Psoas muscle (tissue), 8 donors: ENCODE data around the gene ZNF341. TPM values are rescaled to one million over a fixed set of nuclear protein-coding genes. Genes with fewer than 3 reads are reported as not detected.
A peak's percentile ranks its signal among the peaks of the same experiment; 100 is the strongest.

Experiments used
- ATAC-seq, 4 donors: fragments of 200-7000 bp; cut with Tn5 transposase; one replicate each; pipeline ENCODE4 v1.9.1; 2020; ENCODE audit warnings: moderate library complexity in 3 of 4, mild to moderate bottlenecking in 2 of 4
- DNase-seq, 2 donors: peaks; one replicate each; pipeline ENCODE4 v3.0.0-alpha.2; 2020
- H3K27ac ChIP-seq: fragments of 200-600 bp; one replicate; pipeline ENCODE4 v1.8.0; 2022
- H3K27me3 ChIP-seq, 3 donors: fragments of 200-600 bp in 1 of 3; one replicate each; pipeline versions ENCODE4 v1.6.1 to v1.8.0; 2013 to 2022; ENCODE audit warnings: low read length in 2 of 3, mild to moderate bottlenecking in 2 of 3, moderate library complexity in 1 of 3; ENCODE audit not compliant: insufficient read depth in 3 of 3
- H3K36me3 ChIP-seq, 2 donors: fragments of 200-600 bp in 1 of 2; one replicate each; pipeline versions ENCODE4 v1.6.1 to v1.8.0; 2013 to 2022; ENCODE audit warnings: low read depth in 1 of 2, mild to moderate bottlenecking in 1 of 2, moderate library complexity in 1 of 2; ENCODE audit not compliant: insufficient read depth in 1 of 2
- H3K4me1 ChIP-seq: fragments of 200-600 bp; one replicate; pipeline ENCODE4 v1.8.0; 2022
- H3K4me3 ChIP-seq: fragments of 200-600 bp; one replicate; pipeline ENCODE4 v1.8.0; 2022; ENCODE audit warnings: mild to moderate bottlenecking
- H3K9me3 ChIP-seq: fragments of 200-600 bp; one replicate; pipeline ENCODE4 v1.8.0; 2022
- WGBS, 3 donors: extraction: QIAGEN DNeasy Blood & Tissue Kit; methylation state at CpG; one replicate each; pipeline versions ENCODE4 v1.1.6 to v1.1.7; 2013; 5-methylcytosine and 5-hydroxymethylcytosine counted together
- intact Hi-C, 2 donors: fragments of 100-400 bp; cut with DNase I; formaldehyde crosslinking; loops; one replicate each; pipeline versions ENCODE4 v1.11.0 to v1.14.2; 2022
- polyA plus RNA-seq, 3 donors: library from polyadenylated mRNA; stranded (reverse); fragments of 200-250 nt; gene quantifications; one replicate each; pipeline ENCODE4 v1.2.3, GENCODE V29; 2013
- total RNA-seq, 4 donors: library from RNA; stranded (reverse); fragmentation: NEBNext Ultra II Directional in 2 of 4; extraction: Animal tissue kit (Norgen Biotek cat#: 25700) in 2 of 4; gene quantifications; one replicate each; pipeline versions ENCODE4 v1.2.1 to v1.2.4, GENCODE V29; 2021 to 2023
- TF ChIP-seq, protein P1 (sequence below): fragments of 200-600 bp; IDR thresholded peaks from one replicate; pipeline ENCODE4 v1.8.0; 2022; ENCODE audit warnings: antibody characterized with exemption
- donor health status: healthy with polysubstance abuse.
- donor health status: DM: no; HTN: no; CAD: no; lungs with moderate emphysema.
- donor health status: Bipolar disorder and iron deficiency.
- donor health status: healthy.
- donor health status: DM: yes; HTN: yes; CAD: no.
- donor health status: DM: no; HTN: no; CAD: no.
- donor health status: DM: no; HTN: no; CAD: no.
- donor health status: DM: yes; HTN: yes; CAD: no.

Gene ZNF341
- total and polyA plus RNA-seq, 7 donors, result 1.3 to 3.0 (median 1.5) TPM

DNA sequence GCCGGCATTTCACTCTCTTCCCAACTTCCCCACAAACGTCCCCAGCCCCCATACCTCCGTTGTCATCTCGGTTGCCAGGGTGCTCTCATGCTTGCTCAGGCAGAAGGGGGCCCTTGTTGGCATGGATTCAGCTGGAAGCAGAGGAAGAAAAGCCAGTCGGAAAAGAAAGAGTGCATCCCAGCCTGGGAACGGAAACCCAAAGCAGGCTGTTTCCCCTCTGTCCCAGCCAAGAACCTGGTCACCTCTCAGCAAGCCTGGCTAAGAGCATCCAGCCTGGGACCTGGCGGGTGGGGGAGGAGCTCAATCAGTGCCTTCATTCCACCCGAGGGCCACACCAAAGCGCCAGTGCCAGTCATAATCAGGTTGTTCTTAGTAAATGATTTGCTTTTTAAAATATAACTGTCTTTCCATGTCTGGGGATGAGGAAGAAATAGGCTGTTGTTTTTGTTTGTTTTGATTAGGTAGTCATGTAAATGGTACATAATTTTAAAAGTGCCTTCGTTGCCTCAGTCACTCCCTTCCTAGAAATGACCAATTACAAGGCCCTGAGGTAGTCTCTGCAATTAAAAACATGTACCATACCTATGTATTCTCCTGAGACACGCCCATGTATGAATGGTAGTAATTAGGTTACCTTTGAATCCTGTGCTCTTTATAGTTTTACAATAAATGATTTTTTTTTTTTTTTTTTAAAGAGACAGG, 100.5 kb downstream of the ZNF341 start:
- no peak overlapping the region for H3K4me3 ChIP-seq
- DNase-seq (no peak), ATAC-seq (peak in 1 of 4 donors; percentile 20)
- peaks cover 0 to 3% of the 10 kb centered on the region in 2 donors for H3K36me3 ChIP-seq
- WGBS, 3 donors, result 26 to 36% (median 34%) methylated on average over 11 of the region's 11 CpGs
- no peak overlapping the region for H3K27ac ChIP-seq
- no peaks in the 10 kb centered on the region for H3K9me3 ChIP-seq
- intact Hi-C loops, result no loop called here
- TF ChIP-seq, protein P1, sequence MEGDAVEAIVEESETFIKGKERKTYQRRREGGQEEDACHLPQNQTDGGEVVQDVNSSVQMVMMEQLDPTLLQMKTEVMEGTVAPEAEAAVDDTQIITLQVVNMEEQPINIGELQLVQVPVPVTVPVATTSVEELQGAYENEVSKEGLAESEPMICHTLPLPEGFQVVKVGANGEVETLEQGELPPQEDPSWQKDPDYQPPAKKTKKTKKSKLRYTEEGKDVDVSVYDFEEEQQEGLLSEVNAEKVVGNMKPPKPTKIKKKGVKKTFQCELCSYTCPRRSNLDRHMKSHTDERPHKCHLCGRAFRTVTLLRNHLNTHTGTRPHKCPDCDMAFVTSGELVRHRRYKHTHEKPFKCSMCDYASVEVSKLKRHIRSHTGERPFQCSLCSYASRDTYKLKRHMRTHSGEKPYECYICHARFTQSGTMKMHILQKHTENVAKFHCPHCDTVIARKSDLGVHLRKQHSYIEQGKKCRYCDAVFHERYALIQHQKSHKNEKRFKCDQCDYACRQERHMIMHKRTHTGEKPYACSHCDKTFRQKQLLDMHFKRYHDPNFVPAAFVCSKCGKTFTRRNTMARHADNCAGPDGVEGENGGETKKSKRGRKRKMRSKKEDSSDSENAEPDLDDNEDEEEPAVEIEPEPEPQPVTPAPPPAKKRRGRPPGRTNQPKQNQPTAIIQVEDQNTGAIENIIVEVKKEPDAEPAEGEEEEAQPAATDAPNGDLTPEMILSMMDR, result no peak
- no peaks in the 10 kb centered on the region for H3K27me3 ChIP-seq
- peaks cover 66% of the 10 kb centered on the region for H3K4me1 ChIP-seq

DNA sequence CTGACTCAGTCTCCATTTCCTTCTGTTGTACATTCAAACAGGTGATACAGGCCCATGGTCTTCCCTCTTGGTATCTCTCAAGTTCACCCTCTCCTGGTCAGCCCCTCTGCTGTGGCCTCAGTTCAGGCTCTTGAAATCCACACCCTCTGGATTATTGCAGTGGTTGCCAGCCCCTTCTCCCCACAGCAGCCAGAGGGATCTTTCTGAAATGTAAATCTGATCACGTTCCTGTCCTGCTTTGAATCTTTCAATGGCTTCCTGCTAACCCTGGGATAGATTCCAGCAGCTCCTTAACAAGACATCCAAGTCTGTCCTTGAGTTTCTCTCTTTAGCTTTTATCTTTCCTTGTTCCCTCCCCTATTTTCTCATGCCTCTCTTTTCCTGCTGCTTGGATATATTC, 101.5 kb downstream of the ZNF341 start:
- Histone ChIP-seq H3K9me3 (no peaks in the 10 kb centered on the region), H3K27ac (peak overlapping the region; percentile 2), H3K27me3 (no peaks in the 10 kb centered on the region), H3K4me1 (peaks cover 66% of the 10 kb centered on the region), H3K36me3 (peaks cover 0 to 3% of the 10 kb centered on the region in 2 donors), H3K4me3 (no peak overlapping the region)
- intact Hi-C loops, result no loop called here
- TF ChIP-seq, protein P1, result no peak
- DNase-seq (no peak), ATAC-seq (no peak)
- 4 to 10% (median 9%) methylated on average over 1 of the region's 1 CpG for WGBS, 3 donors

- peak in 3 of 4 donors; percentile 22 to 39 (median 27) for ATAC-seq
- TF ChIP-seq, protein P1, result no peak
- H3K36me3 ChIP-seq, result peaks cover 0 to 3% of the 10 kb centered on the region in 2 donors
- no peaks in the 10 kb centered on the region for H3K9me3 ChIP-seq
- no peaks in the 10 kb centered on the region for H3K27me3 ChIP-seq
- H3K4me1 ChIP-seq, result peaks cover 65% of the 10 kb centered on the region
- peak in 1 of 2 donors; percentile 46 for DNase-seq
- no peak overlapping the region for H3K27ac ChIP-seq
- intact Hi-C loops, result no loop called here
- 75 to 81% (median 77%) methylated on average over 9 of the region's 9 CpGs for WGBS, 3 donors
- H3K4me3 ChIP-seq, result no peak overlapping the region
Observed at GRCh38 chr20:33835615-33836172, 103.9 kb downstream of the ZNF341 start.

GRCh38 chr20:33836277-33836676, 104.5 kb downstream of the ZNF341 start:
- Histone ChIP-seq H3K27ac (no peak overlapping the region), H3K4me1 (peaks cover 66% of the 10 kb centered on the region), H3K36me3 (peaks cover 0 to 3% of the 10 kb centered on the region in 2 donors), H3K9me3 (no peaks in the 10 kb centered on the region), H3K27me3 (no peaks in the 10 kb centered on the region), H3K4me3 (no peak overlapping the region)
- WGBS, 3 donors, result 75 to 79% (median 78%) methylated on average over 2 of the region's 2 CpGs
- ATAC-seq, result no peak
- TF ChIP-seq, protein P1, result no peak
- intact Hi-C loops, result no loop called here
- DNase-seq, result no peak
